ENCODE measurements around the gene NDNF. TPM values are rescaled to one million over a fixed set of nuclear protein-coding genes. Genes with fewer than 3 reads are reported as not detected.

NDNF gene
- total and polyA plus RNA-seq, 2 donors (not counting 1 experiment from before 2014, with no cell fraction given) = 6.4 to 9.6 TPM

- no peak for TF ChIP-seq EZH2 (IDR thresholded peaks at IDR 0.05; ENCODE audit: low read length, missing control alignments)
- TF ChIP-seq CTCF (conservative IDR thresholded peaks at IDR 0.05 in 1 of 2, IDR thresholded peaks at IDR 0.05 in 1 of 2; ENCODE audit: low read depth in 1 of 2, low read length in 2 of 2) = no peak
- no peak overlapping the region for H3K9ac ChIP-seq (ENCODE audit: insufficient read depth, low read length)
Observed at GRCh38 chr4:121030131-121030530, 42.2 kb downstream of the NDNF start.

GRCh38 chr4:121026034-121026433 lies 46.3 kb downstream of the NDNF start:
- H3K36me3 ChIP-seq (ENCODE audit: control insufficient read depth, insufficient read depth, low read length) = no peaks in the 10 kb centered on the region
- H3K4me1 ChIP-seq (ENCODE audit: control insufficient read depth, extremely low read depth, insufficient read depth, low read length) = no peaks in the 10 kb centered on the region
- no peak overlapping the region for H3K27ac ChIP-seq (ENCODE audit: insufficient read depth, low read length)
- TF ChIP-seq CTCF (conservative IDR thresholded peaks at IDR 0.05 in 1 of 2, IDR thresholded peaks at IDR 0.05 in 1 of 2; ENCODE audit: low read depth in 1 of 2, low read length in 2 of 2) = no peak
- TF ChIP-seq EZH2 (IDR thresholded peaks at IDR 0.05; ENCODE audit: low read length, missing control alignments) = no peak
- no peaks in the 10 kb centered on the region for H4K20me1 ChIP-seq (ENCODE audit: control insufficient read depth, extremely low read depth, insufficient read depth, low read length)
- no peak overlapping the region for H3K4me3 ChIP-seq (replicated peaks in 1 of 4; ENCODE audit: control extremely low read depth in 1 of 4, insufficient read depth in 1 of 4, low read depth in 3 of 4, low read length in 4 of 4)
- no peaks in the 10 kb centered on the region for H3K9me3 ChIP-seq (ENCODE audit: control insufficient read depth, insufficient read depth, low read depth, low read length)
- H2AFZ ChIP-seq (ENCODE audit: low read length) = no peak overlapping the region
- H3K9ac ChIP-seq (ENCODE audit: insufficient read depth, low read length) = no peak overlapping the region
- no peaks in the 10 kb centered on the region for H3K79me2 ChIP-seq (ENCODE audit: control insufficient read depth, insufficient read depth, low read length)
- no peak overlapping the region for H3K4me2 ChIP-seq (ENCODE audit: extremely low read depth, insufficient read depth, low read length)
- DNase-seq (ENCODE audit: low read depth in 2 of 2) = no peak
- H3K27me3 ChIP-seq (ENCODE audit: control insufficient read depth, insufficient read depth, low read length) = no peaks in the 10 kb centered on the region

More at GRCh38 chr4:121030131-121030530, 42.2 kb downstream of the NDNF start:
- Histone ChIP-seq H2AFZ (ENCODE audit: low read length) (no peak overlapping the region), H3K79me2 (ENCODE audit: control insufficient read depth, insufficient read depth, low read length) (no peaks in the 10 kb centered on the region), H4K20me1 (ENCODE audit: control insufficient read depth, extremely low read depth, insufficient read depth, low read length) (no peaks in the 10 kb centered on the region), H3K27me3 (ENCODE audit: control insufficient read depth, insufficient read depth, low read length) (no peaks in the 10 kb centered on the region), H3K4me1 (ENCODE audit: control insufficient read depth, extremely low read depth, insufficient read depth, low read length) (no peaks in the 10 kb centered on the region), H3K4me3 (replicated peaks in 1 of 4; ENCODE audit: control extremely low read depth in 1 of 4, insufficient read depth in 1 of 4, low read depth in 3 of 4, low read length in 4 of 4) (no peak overlapping the region), H3K9me3 (ENCODE audit: control insufficient read depth, insufficient read depth, low read depth, low read length) (no peaks in the 10 kb centered on the region), H3K36me3 (ENCODE audit: control insufficient read depth, insufficient read depth, low read length) (no peaks in the 10 kb centered on the region), H3K27ac (ENCODE audit: insufficient read depth, low read length) (no peak overlapping the region), H3K4me2 (ENCODE audit: extremely low read depth, insufficient read depth, low read length) (no peak overlapping the region)
- DNase-seq (ENCODE audit: low read depth in 2 of 2) = peak in 1 of 2 donors; percentile 17

GRCh38 chr4:121025540-121025939 lies 46.8 kb downstream of the NDNF start:
- no peak overlapping the region for H3K4me2 ChIP-seq (ENCODE audit: extremely low read depth, insufficient read depth, low read length)
- no peaks in the 10 kb centered on the region for H3K27me3 ChIP-seq (ENCODE audit: control insufficient read depth, insufficient read depth, low read length)
- H3K9ac ChIP-seq (ENCODE audit: insufficient read depth, low read length) = no peak overlapping the region
- H3K4me1 ChIP-seq (ENCODE audit: control insufficient read depth, extremely low read depth, insufficient read depth, low read length) = no peaks in the 10 kb centered on the region
- no peaks in the 10 kb centered on the region for H3K9me3 ChIP-seq (ENCODE audit: control insufficient read depth, insufficient read depth, low read depth, low read length)
- no peaks in the 10 kb centered on the region for H3K36me3 ChIP-seq (ENCODE audit: control insufficient read depth, insufficient read depth, low read length)
- no peak overlapping the region for H3K27ac ChIP-seq (ENCODE audit: insufficient read depth, low read length)
- no peak for TF ChIP-seq CTCF (conservative IDR thresholded peaks at IDR 0.05 in 1 of 2, IDR thresholded peaks at IDR 0.05 in 1 of 2; ENCODE audit: low read depth in 1 of 2, low read length in 2 of 2)
- no peak for TF ChIP-seq EZH2 (IDR thresholded peaks at IDR 0.05; ENCODE audit: low read length, missing control alignments)
- no peak overlapping the region for H3K4me3 ChIP-seq (replicated peaks in 1 of 4; ENCODE audit: control extremely low read depth in 1 of 4, insufficient read depth in 1 of 4, low read depth in 3 of 4, low read length in 4 of 4)
- DNase-seq (ENCODE audit: low read depth in 2 of 2) = no peak
- no peak overlapping the region for H2AFZ ChIP-seq (ENCODE audit: low read length)
- no peaks in the 10 kb centered on the region for H4K20me1 ChIP-seq (ENCODE audit: control insufficient read depth, extremely low read depth, insufficient read depth, low read length)
- no peaks in the 10 kb centered on the region for H3K79me2 ChIP-seq (ENCODE audit: control insufficient read depth, insufficient read depth, low read length)

Data from fibroblast of lung (primary cell).